Transverse colon (tissue), 4 donors: Measurements from ENCODE around the gene FIGN. TPM values are rescaled to one million over a fixed set of nuclear protein-coding genes. Genes with fewer than 3 reads are reported as not detected.

Experiments used
- DNase-seq: peaks from one replicate; pipeline ENCODE4 v3.0.0-alpha.2; 2019
- H3K27ac ChIP-seq, 4 donors: fragments of 200-600 bp; sonication (generic); 2 replicates each; pipeline ENCODE4 v1.5.1; 2016 to 2018; ENCODE audit warnings: inconsistent platforms in 4 of 4
- H3K27me3 ChIP-seq: fragments of 200-600 bp; sonication (generic); 2 replicates; pipeline ENCODE4 v1.5.1; 2017; ENCODE audit warnings: inconsistent platforms
- H3K36me3 ChIP-seq, 4 donors: fragments of 200-600 bp; sonication (generic); 2 replicates each; pipeline ENCODE4 v1.5.1; 2017 to 2019; ENCODE audit warnings: inconsistent platforms in 4 of 4
- H3K4me1 ChIP-seq, 4 donors: fragments of 200-600 bp; sonication (generic); 2 replicates each; pipeline ENCODE4 v1.5.1; 2017 to 2020; ENCODE audit warnings: inconsistent platforms in 4 of 4
- H3K4me3 ChIP-seq, 4 donors: fragments of 200-600 bp; sonication (generic); 1 replicate in 1 of 4; 2 replicates in 3 of 4; pipeline versions ENCODE4 v1.5.1 to v1.6.1; 2017 to 2019; ENCODE audit warnings: inconsistent platforms in 4 of 4
- H3K9me3 ChIP-seq, 2 donors: fragments of 200-600 bp; sonication (generic); 2 replicates each; pipeline ENCODE4 v1.5.1; 2017 to 2019; ENCODE audit warnings: inconsistent platforms in 2 of 2
- EP300 ChIP-seq: sonication (generic); formaldehyde crosslinking; IDR thresholded peaks from one replicate; pipeline ENCODE4 v1.6.1; 2017; ENCODE audit warnings: antibody characterized with exemption, low read depth
- POLR2A ChIP-seq: fragments of 450-650 bp; IDR thresholded peaks from one replicate; pipeline ENCODE4 v1.6.1; 2016; ENCODE audit warnings: antibody characterized with exemption, mild to moderate bottlenecking, moderate library complexity
- POLR2AphosphoS5 ChIP-seq, 3 donors: sonication (generic); formaldehyde crosslinking; IDR thresholded peaks; one replicate each; pipeline ENCODE4 v1.6.1; 2016; ENCODE audit warnings: antibody characterized with exemption in 3 of 3
- WGBS, 2 donors: methylation state at CpG; one replicate each; pipeline ENCODE4 v1.1.5; 2018; ENCODE audit warnings: low coverage in 1 of 2; 5-methylcytosine and 5-hydroxymethylcytosine counted together
- in situ Hi-C, 4 donors: fragments of 200-750 bp; cut with MboI; loops; one replicate each; pipeline versions ENCODE4 v1.15.0 to v1.15.1; 2017; ENCODE audit warnings: low sequenced_read_pairs in 3 of 4, low pct_ligation_motif_present in 1 of 4, low pct_unique_long_range_greater_than_20kb in 1 of 4
- intact Hi-C: fragments of 100-400 bp; cut with DNase I; formaldehyde crosslinking; loops from one replicate; pipeline ENCODE4 v1.15.1; 2023; ENCODE audit warnings: low total_unique reads
- total RNA-seq, 4 donors: library from RNA; depleted of rRNA; stranded (reverse); fragments of >200 nt; gene quantifications; one replicate each; pipeline ENCODE4 v1.1.0, GENCODE V29; 2016
- TF ChIP-seq, protein P1 (sequence below), 5 experiments: fragments of 200-600 bp in 3 of 5; fragments of 450-650 bp in 2 of 5; sonication (generic) in 3 of 5; IDR thresholded peaks; 1 replicate in 2 of 5; 2 replicates in 3 of 5; pipeline ENCODE4 v1.5.1; 2016 to 2017; ENCODE audit warnings: antibody characterized with exemption in 5 of 5, inconsistent platforms in 3 of 5, mild to moderate bottlenecking in 2 of 5, moderate library complexity in 1 of 5

The FIGN gene
- total RNA-seq, 4 donors from 2014 or later = 0.75 to 1.3 (median 1.0) TPM

DNA sequence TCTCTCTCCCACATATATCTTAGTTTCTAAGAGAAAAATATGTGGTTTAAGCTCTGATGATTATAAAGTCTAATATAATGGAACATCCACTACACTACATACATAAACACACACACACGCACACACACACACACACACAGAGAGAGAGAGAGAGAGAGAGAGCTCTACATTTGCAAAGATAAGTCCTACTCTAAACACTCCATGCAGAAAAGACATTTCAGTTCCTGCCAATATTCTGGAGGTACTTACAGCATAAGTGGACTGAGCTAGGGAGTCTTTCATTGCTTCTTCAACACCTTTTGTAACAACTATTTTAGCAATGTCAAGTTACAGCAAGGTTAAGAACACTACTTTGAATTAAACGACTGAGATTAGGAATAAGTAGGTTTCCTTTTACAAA, 80.1 kb downstream of the FIGN start:
- no peaks in the 10 kb centered on the region for H3K27me3 ChIP-seq
- in situ Hi-C loops = no loop called here
- no peak for TF ChIP-seq EP300
- TF ChIP-seq POLR2AphosphoS5 (IDR thresholded peaks at IDR 0.05) = no peak
- no peak for TF ChIP-seq POLR2A
- TF ChIP-seq, protein P1, sequence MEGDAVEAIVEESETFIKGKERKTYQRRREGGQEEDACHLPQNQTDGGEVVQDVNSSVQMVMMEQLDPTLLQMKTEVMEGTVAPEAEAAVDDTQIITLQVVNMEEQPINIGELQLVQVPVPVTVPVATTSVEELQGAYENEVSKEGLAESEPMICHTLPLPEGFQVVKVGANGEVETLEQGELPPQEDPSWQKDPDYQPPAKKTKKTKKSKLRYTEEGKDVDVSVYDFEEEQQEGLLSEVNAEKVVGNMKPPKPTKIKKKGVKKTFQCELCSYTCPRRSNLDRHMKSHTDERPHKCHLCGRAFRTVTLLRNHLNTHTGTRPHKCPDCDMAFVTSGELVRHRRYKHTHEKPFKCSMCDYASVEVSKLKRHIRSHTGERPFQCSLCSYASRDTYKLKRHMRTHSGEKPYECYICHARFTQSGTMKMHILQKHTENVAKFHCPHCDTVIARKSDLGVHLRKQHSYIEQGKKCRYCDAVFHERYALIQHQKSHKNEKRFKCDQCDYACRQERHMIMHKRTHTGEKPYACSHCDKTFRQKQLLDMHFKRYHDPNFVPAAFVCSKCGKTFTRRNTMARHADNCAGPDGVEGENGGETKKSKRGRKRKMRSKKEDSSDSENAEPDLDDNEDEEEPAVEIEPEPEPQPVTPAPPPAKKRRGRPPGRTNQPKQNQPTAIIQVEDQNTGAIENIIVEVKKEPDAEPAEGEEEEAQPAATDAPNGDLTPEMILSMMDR (IDR thresholded peaks at IDR 0.05) = no peak
- no peaks in the 10 kb centered on the region for H3K9me3 ChIP-seq
- no peaks in the 10 kb centered on the region for H3K4me1 ChIP-seq
- 69 to 84% methylated on average over 2 of the region's 2 CpGs for WGBS, 2 donors
- no peak overlapping the region for H3K27ac ChIP-seq
- intact Hi-C loops = no loop called here
- no peaks in the 10 kb centered on the region for H3K36me3 ChIP-seq
- no peak for DNase-seq
- H3K4me3 ChIP-seq = no peak overlapping the region

- 53 to 79% methylated on average over 2 of the region's 2 CpGs for WGBS, 2 donors
- in situ Hi-C loops = no loop called here
These were observed 83.1 kb downstream of the FIGN start for GRCh38 chr2:163652751-163653150.

DNA sequence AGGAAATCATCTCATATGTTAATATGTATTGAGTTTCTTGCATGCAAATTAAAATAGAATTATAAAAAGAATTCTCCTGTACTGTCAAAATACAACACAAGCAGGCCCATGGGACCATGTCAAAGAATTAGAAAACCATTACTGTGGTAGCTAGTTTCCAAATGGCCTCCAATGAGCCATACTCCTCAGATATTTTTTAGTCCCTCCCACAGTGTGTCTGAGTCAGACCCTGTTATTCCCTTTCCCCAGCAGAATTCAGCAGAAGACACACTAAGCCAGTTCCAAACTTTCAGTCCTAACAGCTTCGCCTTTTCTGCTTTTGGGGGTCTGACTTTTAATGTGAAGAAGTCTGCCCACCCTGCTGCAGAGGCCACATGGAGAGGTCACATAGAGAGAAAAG, 86.7 kb downstream of the FIGN start:
- intact Hi-C loops (no loop called here), in situ Hi-C loops (no loop called here)
- H3K9me3 ChIP-seq = no peaks in the 10 kb centered on the region
- H3K27ac ChIP-seq = no peak overlapping the region
- H3K4me3 ChIP-seq = no peak overlapping the region
- no peak for DNase-seq
- H3K4me1 ChIP-seq = no peaks in the 10 kb centered on the region
- H3K36me3 ChIP-seq = no peaks in the 10 kb centered on the region
- no peaks in the 10 kb centered on the region for H3K27me3 ChIP-seq
- 75 to 88% methylated on average over 1 of the region's 1 CpG for WGBS, 2 donors
- TF ChIP-seq, protein P1 (IDR thresholded peaks at IDR 0.05) = no peak
- TF ChIP-seq EP300 = no peak
- no peak for TF ChIP-seq POLR2A
- no peak for TF ChIP-seq POLR2AphosphoS5 (IDR thresholded peaks at IDR 0.05)

More at GRCh38 chr2:163652751-163653150, 83.1 kb downstream of the FIGN start:
- Histone ChIP-seq H3K27me3 (no peaks in the 10 kb centered on the region), H3K36me3 (no peaks in the 10 kb centered on the region), H3K9me3 (no peaks in the 10 kb centered on the region), H3K27ac (no peak overlapping the region), H3K4me1 (no peaks in the 10 kb centered on the region), H3K4me3 (no peak overlapping the region)
- intact Hi-C loops = no loop called here
- no peak for DNase-seq
- TF ChIP-seq, protein P1 (IDR thresholded peaks at IDR 0.05) = no peak
- TF ChIP-seq EP300 = no peak

GRCh38 chr2:163647300-163647699, 88.5 kb downstream of the FIGN start:
- H3K4me3 ChIP-seq = no peak overlapping the region
- H3K27me3 ChIP-seq = no peaks in the 10 kb centered on the region
- in situ Hi-C loops = no loop called here
- no peaks in the 10 kb centered on the region for H3K9me3 ChIP-seq
- no peaks in the 10 kb centered on the region for H3K4me1 ChIP-seq
- no peak overlapping the region for H3K27ac ChIP-seq
- intact Hi-C loops = no loop called here
- H3K36me3 ChIP-seq = no peaks in the 10 kb centered on the region
- no peak for DNase-seq
- TF ChIP-seq, protein P1 (IDR thresholded peaks at IDR 0.05) = no peak
- TF ChIP-seq EP300 (no peak), POLR2A (no peak), POLR2AphosphoS5 (IDR thresholded peaks at IDR 0.05) (no peak)
